ENCODE data around the gene CORO2B.

- no peak for TF ChIP-seq EZH2 (IDR thresholded peaks at IDR 0.05; ENCODE audit: borderline replicate concordance, low read depth, low read length, poor library complexity, severe bottlenecking)
- no peak for TF ChIP-seq CTCF (conservative IDR thresholded peaks at IDR 0.05; ENCODE audit: low read depth, low read length)
Observed at GRCh38 chr15:68701886-68702285, 123.1 kb downstream of the CORO2B start.

All from A673 (cell line).